Endothelial cell of umbilical vein (primary cell): ENCODE results near the gene SLC7A6. TPM values are rescaled to one million over a fixed set of nuclear protein-coding genes. Genes with fewer than 3 reads are reported as not detected.

ENCODE experiments used
- BruUV-seq: library from RNA; stranded (reverse); fragments of 400-500 nt; replicated peaks from 2 replicates; lab custom pipeline; 2021; lab: Mats Ljungman, UMichigan
- CTCF ChIA-PET: fragments of 300-600, 350-600 bp; sonication (Branson Sonifier 250); formaldehyde crosslinking; loops from one replicate; lab custom pipeline; 2021; ENCODE audit warnings: antibody characterized with exemption, inconsistent platforms; lab: Charles Lee
- POLR2A ChIA-PET: fragments of 300-600, 350-600 bp; sonication (Branson Sonifier 250); formaldehyde crosslinking; loops from one replicate; lab custom pipeline; 2021; ENCODE audit warnings: antibody characterized with exemption, inconsistent platforms; lab: Charles Lee
- DNase-seq: peaks from one replicate; pipeline ENCODE4 v3.0.0-alpha.2; 2011; ENCODE audit warnings: low read depth, low spot score
- FAIRE-seq: peaks from 2 replicates; lab custom pipeline; 2011; peaks lifted over from hg19 to GRCh38; lab: Jason Lieb, UNC
- H2AFZ ChIP-seq: 2 replicates; pipeline ENCODE4 v1.6.0; 2012; ENCODE audit warnings: low read depth, low read length, control low read depth, inconsistent platforms
- H3K27ac ChIP-seq: 2 replicates; pipeline ENCODE4 v1.5.1; 2011; ENCODE audit warnings: low read depth, mild to moderate bottlenecking, control low read depth, low read length, moderate library complexity; ENCODE audit not compliant: insufficient read depth
- H3K27me3 ChIP-seq, 2 experiments: 2 replicates each; pipeline versions ENCODE4 v1.6.0 to v1.6.1; 2011; ENCODE audit warnings: low read length in 2 of 2, mixed read lengths in 1 of 2; ENCODE audit not compliant: control insufficient read depth in 2 of 2, insufficient read depth in 2 of 2
- H3K36me3 ChIP-seq, 2 experiments: 2 replicates in 1 of 2; 3 replicates in 1 of 2; pipeline ENCODE4 v1.5.1; 2011; ENCODE audit warnings: low read length in 2 of 2, mild to moderate bottlenecking in 1 of 2, moderate library complexity in 1 of 2; ENCODE audit not compliant: control insufficient read depth in 2 of 2, insufficient read depth in 2 of 2; ENCODE audit errors: extremely low read depth in 1 of 2
- H3K4me1 ChIP-seq: 3 replicates; pipeline ENCODE4 v1.5.1; 2011; ENCODE audit warnings: mild to moderate bottlenecking, low read length; ENCODE audit not compliant: control insufficient read depth, insufficient read depth; ENCODE audit errors: extremely low read depth
- H3K4me2 ChIP-seq: 2 replicates; pipeline ENCODE4 v1.6.1; 2011; ENCODE audit warnings: low read length, control low read depth, mixed read lengths; ENCODE audit not compliant: insufficient read depth
- H3K4me3 ChIP-seq, 3 experiments: fragments of 200-600 bp in 1 of 3; sonication (generic), shearing (Covaris generic) in 1 of 3; replicated peaks in 1 of 3; 2 replicates each; pipeline ENCODE4 v1.5.1; 2011 to 2016; ENCODE audit warnings: control low read depth in 3 of 3, low read length in 3 of 3, mild to moderate bottlenecking in 2 of 3, inconsistent platforms in 1 of 3, low read depth in 1 of 3, moderate library complexity in 1 of 3; ENCODE audit not compliant: insufficient read depth in 1 of 3
- H3K79me2 ChIP-seq: 2 replicates; pipeline ENCODE4 v1.6.0; 2012; ENCODE audit warnings: low read length, inconsistent platforms; ENCODE audit not compliant: control insufficient read depth, insufficient read depth
- H3K9ac ChIP-seq: replicated peaks from 2 replicates; pipeline ENCODE3; 2011; ENCODE audit warnings: low read length, control low read depth; ENCODE audit not compliant: insufficient read depth; ENCODE audit errors: extremely low read depth
- H3K9me1 ChIP-seq: replicated peaks from 3 replicates; pipeline ENCODE4 v1.6.0; 2011; ENCODE audit warnings: mild to moderate bottlenecking, low read length; ENCODE audit not compliant: control insufficient read depth, insufficient read depth; ENCODE audit errors: extremely low read depth
- H3K9me3 ChIP-seq: replicated peaks from 2 replicates; pipeline ENCODE4 v1.5.1; 2012; ENCODE audit warnings: low read length, inconsistent platforms; ENCODE audit not compliant: control insufficient read depth, insufficient read depth
- H4K20me1 ChIP-seq: replicated peaks from 2 replicates; pipeline ENCODE3; 2011; ENCODE audit warnings: mild to moderate bottlenecking, low read length; ENCODE audit not compliant: control insufficient read depth, insufficient read depth; ENCODE audit errors: extremely low read depth
- FOS ChIP-seq: IDR thresholded peaks from 2 replicates; pipeline ENCODE4 v1.6.1; 2011; ENCODE audit warnings: mild to moderate bottlenecking, low read length, moderate library complexity, borderline replicate concordance; ENCODE audit not compliant: insufficient read depth
- GATA2 ChIP-seq: IDR thresholded peaks from 2 replicates; pipeline ENCODE4 v1.7.0; 2011; ENCODE audit warnings: low read depth, mild to moderate bottlenecking, moderate library complexity, mixed read lengths, low read length; ENCODE audit not compliant: insufficient read length, insufficient read depth
- JUN ChIP-seq: IDR thresholded peaks from 2 replicates; pipeline ENCODE4 v1.6.1; 2011; ENCODE audit warnings: borderline replicate concordance, low read depth; ENCODE audit not compliant: insufficient read length, insufficient read depth
- MYC ChIP-seq: IDR thresholded peaks from one replicate; pipeline ENCODE4 v1.6.1; 2011; ENCODE audit warnings: mild to moderate bottlenecking, low read depth, low read length
- POLR2A ChIP-seq: IDR thresholded peaks from 2 replicates; pipeline ENCODE4 v1.6.1; 2012; ENCODE audit warnings: low read depth, mild to moderate bottlenecking, control low read depth, low read length
- dilution Hi-C: fragments of 300-500 bp; cut with MboI; formaldehyde crosslinking; loops from one replicate; pipeline ENCODE4 v1.15.0; 2019; ENCODE audit warnings: low sequenced_read_pairs; ENCODE audit not compliant: extremely low pct_ligation_motif_present
- intact Hi-C: fragments of 100-400 bp; cut with micrococcal nuclease; formaldehyde crosslinking; loops from one replicate; pipeline ENCODE4 v1.10.0; 2022
- polyA plus RNA-seq, 4 experiments: library from polyadenylated mRNA; depleted of rRNA in 3 of 4; stranded (reverse) in 3 of 4; unstranded in 1 of 4; fragments of >200 nt; gene quantifications; 2 replicates each; pipeline versions ENCODE4 v1.2.1 to v1.2.3, GENCODE V29; 2011 to 2012; ENCODE audit warnings: missing spikeins in 1 of 4
- total RNA-seq: library from RNA; stranded (reverse); gene quantifications from 2 replicates; pipeline ENCODE4 v1.2.3, GENCODE V29; 2021
- TF ChIP-seq, protein P1 (sequence below): IDR thresholded peaks from 2 replicates; pipeline ENCODE4 v1.6.1; 2011; ENCODE audit not compliant: insufficient read depth, insufficient read length

Gene SLC7A6
- total and polyA plus RNA-seq, 2 donors (not counting 3 experiments of a cell fraction or from before 2014, with no cell fraction given) = 68.0 to 86.5 TPM

DNA sequence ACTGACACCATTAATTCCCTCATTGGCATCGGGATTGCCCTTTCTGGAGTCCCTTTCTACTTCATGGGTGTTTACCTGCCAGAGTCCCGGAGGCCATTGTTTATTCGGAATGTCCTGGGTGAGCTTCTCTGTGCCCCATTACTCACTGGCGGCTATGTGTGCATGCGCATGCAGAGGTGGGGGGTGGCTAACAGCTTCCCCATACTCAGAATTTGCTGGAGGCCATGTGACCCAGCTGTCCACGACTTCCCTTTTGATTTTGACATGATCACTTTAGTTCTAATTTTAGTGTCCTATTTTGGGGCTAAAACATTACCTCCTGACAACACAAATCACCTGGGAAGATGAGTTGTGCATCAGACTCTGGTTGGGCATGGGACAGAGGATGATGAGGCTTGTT is 32.4 kb downstream of the SLC7A6 start:
- no peak overlapping the region for H3K4me3 ChIP-seq
- H3K27me3 ChIP-seq = no peaks in the 10 kb centered on the region
- no peak overlapping the region for H3K27ac ChIP-seq
- no peaks in the 10 kb centered on the region for H3K4me1 ChIP-seq
- H4K20me1 ChIP-seq = no peaks in the 10 kb centered on the region
- TF ChIP-seq JUN (no peak), POLR2A (no peak), FOS (no peak), GATA2 (no peak)
- ChIA-PET POLR2A (interaction anchor here (0.9 kb wide), 1 partner anchor 14 kb away, joined by 3 read pairs; the partner anchor contains the start of genes PRMT7 and SLC7A6OS), CTCF (interaction anchor here (1.4 to 10.9 kb wide), 2 partner anchors 28 to 34 kb away, joined by 7 to 120 read pairs; partner anchors contain the start of gene SLC7A6)
- FAIRE-seq (no peak), DNase-seq (no peak)
- no peaks in the 10 kb centered on the region for H3K9me1 ChIP-seq
- peaks cover 42 to 47% of the 10 kb centered on the region in 2 experiments for H3K36me3 ChIP-seq
- no peak overlapping the region for H2AFZ ChIP-seq
- H3K9me3 ChIP-seq = no peaks in the 10 kb centered on the region
- no peak overlapping the region for H3K9ac ChIP-seq
- dilution Hi-C loops (no loop called here), intact Hi-C loops (no loop called here)
- H3K79me2 ChIP-seq = peaks cover 9% of the 10 kb centered on the region
- no peak overlapping the region for H3K4me2 ChIP-seq
- BruUV-seq = no TSS peak

DNA sequence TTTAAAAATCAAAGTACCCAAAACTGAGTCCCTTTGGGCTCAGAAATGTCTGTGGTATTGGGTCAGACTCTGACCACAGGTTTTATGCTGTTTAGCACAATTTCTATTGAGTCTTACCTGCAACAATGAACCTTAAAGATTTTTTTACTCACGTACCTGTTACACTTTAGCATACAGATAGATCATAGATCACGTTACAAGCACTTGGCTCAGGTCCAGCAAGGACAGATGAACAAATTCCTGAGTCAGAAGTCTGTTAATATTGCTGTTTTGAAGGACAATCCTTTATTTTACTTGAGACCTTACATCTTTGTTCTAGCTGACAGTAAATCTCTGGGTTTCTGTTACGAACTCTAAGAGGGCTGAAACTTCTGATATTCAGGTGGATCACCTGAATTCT is 33.6 kb downstream of the SLC7A6 start:
- CTCF ChIA-PET = interaction anchor here (1.7 to 10.9 kb wide), 2 partner anchors 8 to 35 kb away, joined by 8 to 120 read pairs; partner anchors contain the start of gene SLC7A6
- Histone ChIP-seq H3K79me2 (peaks cover 6% of the 10 kb centered on the region), H2AFZ (no peak overlapping the region), H3K9me1 (no peaks in the 10 kb centered on the region), H3K9me3 (no peaks in the 10 kb centered on the region), H3K4me3 (no peak overlapping the region), H3K27me3 (no peaks in the 10 kb centered on the region), H3K27ac (no peak overlapping the region), H4K20me1 (no peaks in the 10 kb centered on the region), H3K9ac (no peak overlapping the region), H3K4me2 (no peak overlapping the region), H3K4me1 (no peaks in the 10 kb centered on the region), H3K36me3 (peaks cover 43 to 57% of the 10 kb centered on the region in 2 experiments)
- TF ChIP-seq, protein P1, sequence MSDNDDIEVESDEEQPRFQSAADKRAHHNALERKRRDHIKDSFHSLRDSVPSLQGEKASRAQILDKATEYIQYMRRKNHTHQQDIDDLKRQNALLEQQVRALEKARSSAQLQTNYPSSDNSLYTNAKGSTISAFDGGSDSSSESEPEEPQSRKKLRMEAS = no peak
- TF ChIP-seq MYC = no peak
- TF ChIP-seq POLR2A = no peak
- POLR2A ChIA-PET = no interaction called here
- FAIRE-seq (no peak), DNase-seq (no peak)
- intact Hi-C loops = no loop called here
- BruUV-seq = TSS peak; percentile 6
- dilution Hi-C loops = no loop called here
